Neuronal stem cell (in vitro differentiated cells): Measurements from ENCODE around the gene CLTC.
A peak's percentile ranks its signal among the peaks of the same experiment; 100 is the strongest.

ENCODE experiments used
- DNase-seq: peaks from one replicate; pipeline ENCODE4 v3.0.0-alpha.2; 2013; ENCODE audit warnings: low spot score
- H2AFZ ChIP-seq: one replicate; pipeline ENCODE4 v1.6.1; 2013; ENCODE audit warnings: mild to moderate bottlenecking, low read length, inconsistent platforms
- H2AK5ac ChIP-seq: 2 replicates; pipeline ENCODE4 v1.6.1; 2013; ENCODE audit warnings: low read depth, mild to moderate bottlenecking, inconsistent platforms, low read length, moderate library complexity, mixed read lengths
- H2BK120ac ChIP-seq: 2 replicates; pipeline ENCODE4 v1.6.1; 2013; ENCODE audit warnings: low read depth, mild to moderate bottlenecking, inconsistent platforms, low read length, moderate library complexity, mixed read lengths
- H2BK12ac ChIP-seq: one replicate; pipeline ENCODE4 v1.6.1; 2013; ENCODE audit warnings: low read length, inconsistent platforms
- H2BK15ac ChIP-seq: 2 replicates; pipeline ENCODE4 v1.6.1; 2013; ENCODE audit warnings: mild to moderate bottlenecking, low read length, inconsistent platforms, mixed read lengths
- H2BK5ac ChIP-seq: one replicate; pipeline ENCODE4 v1.6.1; 2013; ENCODE audit warnings: inconsistent platforms, mild to moderate bottlenecking, low read length, moderate library complexity
- H3K14ac ChIP-seq: one replicate; pipeline ENCODE4 v1.6.1; 2013; ENCODE audit warnings: low read length, inconsistent platforms
- H3K18ac ChIP-seq: 2 replicates; pipeline ENCODE4 v1.6.1; 2013; ENCODE audit warnings: low read length, inconsistent platforms
- H3K23ac ChIP-seq: 2 replicates; pipeline ENCODE4 v1.6.1; 2013; ENCODE audit warnings: low read depth, mild to moderate bottlenecking, mixed read lengths, low read length, inconsistent platforms; ENCODE audit not compliant: poor library complexity
- H3K27ac ChIP-seq: replicated peaks from 3 replicates; pipeline ENCODE4 v1.5.1; 2013; ENCODE audit warnings: low read length, inconsistent platforms
- H3K27me3 ChIP-seq, 3 experiments: 2 replicates each; pipeline ENCODE4 v1.6.1; 2013; ENCODE audit warnings: low read length in 3 of 3, mild to moderate bottlenecking in 2 of 3, inconsistent platforms in 1 of 3, low read depth in 1 of 3, mixed read lengths in 1 of 3, moderate library complexity in 1 of 3; ENCODE audit not compliant: control insufficient read depth in 3 of 3, insufficient read depth in 3 of 3
- H3K36me3 ChIP-seq, 2 donors: replicated peaks in 1 of 2; 2 replicates each; pipeline ENCODE4 v1.6.1; 2013; ENCODE audit warnings: low read length in 2 of 2; ENCODE audit not compliant: control insufficient read depth in 2 of 2, insufficient read depth in 2 of 2
- H3K4ac ChIP-seq: 2 replicates; pipeline ENCODE4 v1.6.1; 2013; ENCODE audit warnings: inconsistent platforms, mild to moderate bottlenecking, low read length, moderate library complexity
- H3K4me1 ChIP-seq, 2 donors: 1 replicate in 1 of 2; 2 replicates in 1 of 2; pipeline ENCODE4 v1.6.1; 2013; ENCODE audit warnings: low read length in 2 of 2, low read depth in 1 of 2; ENCODE audit not compliant: control insufficient read depth in 2 of 2, insufficient read depth in 1 of 2
- H3K4me2 ChIP-seq: one replicate; pipeline ENCODE4 v1.6.1; 2013; ENCODE audit warnings: mild to moderate bottlenecking, low read length, inconsistent platforms; ENCODE audit not compliant: insufficient read depth, poor library complexity, severe bottlenecking
- H3K4me3 ChIP-seq, 2 donors: 2 replicates each; pipeline ENCODE4 v1.5.1; 2013; ENCODE audit warnings: low read length in 2 of 2, mild to moderate bottlenecking in 2 of 2, inconsistent platforms in 1 of 2, moderate library complexity in 1 of 2
- H3K79me1 ChIP-seq: one replicate; pipeline ENCODE4 v1.6.1; 2013; ENCODE audit warnings: low read depth, mild to moderate bottlenecking, inconsistent platforms, low read length, moderate library complexity
- H3K9ac ChIP-seq: one replicate; pipeline ENCODE4 v1.6.1; 2013; ENCODE audit warnings: mild to moderate bottlenecking, low read depth, low read length, inconsistent platforms; ENCODE audit not compliant: poor library complexity
- H3K9me3 ChIP-seq, 2 donors: replicated peaks in 1 of 2; 2 replicates each; pipeline versions ENCODE3 to v1.6.1; 2013; ENCODE audit warnings: low read length in 2 of 2, mild to moderate bottlenecking in 2 of 2, inconsistent platforms in 1 of 2, low read depth in 1 of 2, mixed read lengths in 1 of 2, moderate library complexity in 1 of 2; ENCODE audit not compliant: control insufficient read depth in 2 of 2, insufficient read depth in 1 of 2
- H4K8ac ChIP-seq: one replicate; pipeline ENCODE4 v1.6.1; 2013; ENCODE audit warnings: low read depth, mild to moderate bottlenecking, inconsistent platforms, low read length, moderate library complexity
- H4K91ac ChIP-seq: one replicate; pipeline ENCODE4 v1.6.1; 2013; ENCODE audit warnings: low read length, low read depth, mild to moderate bottlenecking, inconsistent platforms; ENCODE audit not compliant: poor library complexity
- WGBS, 2 donors: extraction: QIAGEN DNeasy Blood & Tissue Kit; methylation state at CpG; one replicate each; pipeline ENCODE4 v1.1.7; 2013; ENCODE audit warnings: missing lambda C conversion rate in 2 of 2, mixed read lengths in 1 of 2; ENCODE audit not compliant: insufficient read length in 2 of 2, insufficient replicate concordance in 1 of 2; ENCODE audit errors: extremely low coverage in 2 of 2; 5-methylcytosine and 5-hydroxymethylcytosine counted together

Gene CLTC

GRCh38 chr17:59707149-59707970, 87.7 kb downstream of the CLTC start, which contains the start of the genes PTRH2 and VMP1:
Gene PTRH2, minus strand, starts transcription at chr17:59707430. Its CDS starts 9,452 bp downstream, at chr17:59697978.
Gene VMP1, plus strand, starts transcription at chr17:59707654. Its CDS starts 23,793 bp downstream, at chr17:59731447.
- no CpG with 5 or more reads among the region's 45 CpGs for WGBS, 2 donors
- Histone ChIP-seq H3K4ac (no peak within 1 kb of the TSS), H2BK12ac (no peak within 1 kb of the TSS)

GRCh38 chr17:59707971-59708430, 88.3 kb downstream of the CLTC start:
- Histone ChIP-seq H3K9ac (peak overlapping the region; percentile 82), H3K18ac (peak overlapping the region; percentile 44), H2BK120ac (no peak overlapping the region), H3K36me3 (peaks cover 0 to 24% of the 10 kb centered on the region in 2 donors), H3K23ac (no peak overlapping the region), H2AK5ac (no peak overlapping the region), H3K27me3 (no peaks in the 10 kb centered on the region), H3K4me3 (peak overlapping the region; percentile 86 to 87), H3K79me1 (peaks cover 7% of the 10 kb centered on the region), H3K9me3 (no peaks in the 10 kb centered on the region), H3K27ac (peak overlapping the region; percentile 62), H3K4me1 (peaks cover 4 to 9% of the 10 kb centered on the region in 2 donors), H3K14ac (no peak overlapping the region), H4K91ac (no peak overlapping the region), H2BK5ac (no peak overlapping the region), H2AFZ (peak overlapping the region; percentile 91), H3K4ac (no peak overlapping the region), H3K4me2 (peak overlapping the region; percentile 82), H2BK12ac (no peak overlapping the region), H2BK15ac (no peak overlapping the region), H4K8ac (no peak overlapping the region)
- WGBS, 2 donors = no CpG with 5 or more reads among the region's 15 CpGs
- peak; percentile 24 for DNase-seq

More at GRCh38 chr17:59707149-59707970, 87.7 kb downstream of the CLTC start, which contains the start of the genes PTRH2 and VMP1:
- Histone ChIP-seq H3K4me3 (peak within 1 kb of the TSS; percentile 87), H2AK5ac (peak within 1 kb of the TSS; percentile 63), H3K14ac (no peak within 1 kb of the TSS), H3K9me3 (no peaks in the 10 kb centered on the region), H2BK5ac (no peak within 1 kb of the TSS), H2AFZ (peak within 1 kb of the TSS; percentile 91), H3K4me1 (peaks cover 4 to 9% of the 10 kb centered on the region in 2 donors), H4K8ac (no peak within 1 kb of the TSS), H3K18ac (peak within 1 kb of the TSS; percentile 44), H2BK15ac (no peak within 1 kb of the TSS), H4K91ac (no peak within 1 kb of the TSS), H3K4me2 (peak within 1 kb of the TSS; percentile 82), H3K23ac (no peak within 1 kb of the TSS), H3K36me3 (peaks cover 0 to 30% of the 10 kb centered on the region in 2 donors), H3K27me3 (no peaks in the 10 kb centered on the region), H3K27ac (peak within 1 kb of the TSS; percentile 69), H3K79me1 (peaks cover 7% of the 10 kb centered on the region), H3K9ac (peak within 1 kb of the TSS; percentile 82), H2BK120ac (no peak within 1 kb of the TSS)
- DNase-seq = peak; percentile 99

GRCh38 chr17:59711936-59712335, 92.2 kb downstream of the CLTC start:
- Histone ChIP-seq H3K79me1 (peaks cover 4% of the 10 kb centered on the region), H3K4ac (no peak overlapping the region), H2BK15ac (no peak overlapping the region), H2BK12ac (no peak overlapping the region), H2BK5ac (no peak overlapping the region), H3K23ac (no peak overlapping the region), H3K4me1 (peaks cover 0 to 9% of the 10 kb centered on the region in 2 donors), H2AFZ (no peak overlapping the region), H3K4me2 (no peak overlapping the region), H4K8ac (no peak overlapping the region), H3K27ac (no peak overlapping the region), H3K9me3 (no peaks in the 10 kb centered on the region), H3K36me3 (no peaks in the 10 kb centered on the region), H3K18ac (no peak overlapping the region), H3K9ac (no peak overlapping the region), H2BK120ac (no peak overlapping the region), H4K91ac (no peak overlapping the region), H3K14ac (no peak overlapping the region), H3K27me3 (no peaks in the 10 kb centered on the region), H3K4me3 (no peak overlapping the region), H2AK5ac (no peak overlapping the region)
- DNase-seq = no peak

DNA sequence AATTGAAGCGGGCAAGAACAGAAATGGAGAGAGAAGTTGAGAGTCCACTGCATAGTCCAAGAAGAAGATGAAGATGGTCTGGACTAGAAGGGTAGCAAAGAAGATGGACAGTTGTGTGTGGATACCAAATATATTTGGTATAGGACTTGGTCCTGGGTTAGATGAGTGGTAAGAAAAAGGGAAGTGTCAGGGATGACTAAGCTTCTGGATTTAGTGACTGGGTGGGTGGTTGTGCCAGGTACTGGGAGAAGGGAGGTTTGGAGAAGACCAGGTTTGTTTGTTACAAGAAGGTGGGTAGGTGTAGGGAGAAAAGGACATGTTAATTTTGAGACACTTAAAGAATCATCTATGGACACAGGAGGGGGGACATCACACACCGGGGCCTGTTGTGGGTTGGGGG, 93.2 kb downstream of the CLTC start:
- no peak overlapping the region for H3K23ac ChIP-seq
- no peak overlapping the region for H2BK12ac ChIP-seq
- no peak overlapping the region for H3K9ac ChIP-seq
- H2AK5ac ChIP-seq = no peak overlapping the region
- no peak overlapping the region for H3K4me2 ChIP-seq
- H3K4me1 ChIP-seq = peaks cover 0 to 9% of the 10 kb centered on the region in 2 donors
- WGBS, 2 donors = 100% methylated on average over 1 of the region's 2 CpGs; no CpG with 5 or more reads in 1 of the 2 donors
- no peaks in the 10 kb centered on the region for H3K9me3 ChIP-seq
- no peak overlapping the region for H3K4ac ChIP-seq
- H4K8ac ChIP-seq = no peak overlapping the region
- H2BK15ac ChIP-seq = no peak overlapping the region
- H3K27ac ChIP-seq = no peak overlapping the region
- H2AFZ ChIP-seq = no peak overlapping the region
- H3K27me3 ChIP-seq = no peaks in the 10 kb centered on the region
- H2BK5ac ChIP-seq = no peak overlapping the region
- H4K91ac ChIP-seq = no peak overlapping the region
- H3K18ac ChIP-seq = no peak overlapping the region
- DNase-seq = no peak
- no peak overlapping the region for H3K14ac ChIP-seq
- no peaks in the 10 kb centered on the region for H3K36me3 ChIP-seq
- H3K79me1 ChIP-seq = peaks cover 3% of the 10 kb centered on the region
- no peak overlapping the region for H2BK120ac ChIP-seq
- no peak overlapping the region for H3K4me3 ChIP-seq
